ENCODE data around the gene SETBP1.

The SETBP1 gene

GRCh38 chr18:45024357-45025088, 343.8 kb downstream of the SETBP1 start:
- no peak for DNase-seq (ENCODE audit: low read depth in 2 of 2)

GRCh38 chr18:45025089-45025450, 344.4 kb downstream of the SETBP1 start:
- no peak for DNase-seq (ENCODE audit: low read depth in 2 of 2)

GRCh38 chr18:45026162-45026561, 345.5 kb downstream of the SETBP1 start:
- no peak for DNase-seq (ENCODE audit: low read depth in 2 of 2)

GRCh38 chr18:45034179-45034578, 353.5 kb downstream of the SETBP1 start:
- no peak for DNase-seq (ENCODE audit: low read depth in 2 of 2)

GRCh38 chr18:45037618-45038017, 356.9 kb downstream of the SETBP1 start:
- no peak for DNase-seq (ENCODE audit: low read depth in 2 of 2)

- no peak for DNase-seq (ENCODE audit: low read depth in 2 of 2)
Measured at GRCh38 chr18:45039376-45039775, 358.7 kb downstream of the SETBP1 start.

GRCh38 chr18:45040879-45041278, 360.2 kb downstream of the SETBP1 start:
- no peak for DNase-seq (ENCODE audit: low read depth in 2 of 2)

- DNase-seq (ENCODE audit: low read depth in 2 of 2), result no peak
Measured at GRCh38 chr18:45044787-45045186, 364.1 kb downstream of the SETBP1 start.

GRCh38 chr18:45046228-45046627, 365.5 kb downstream of the SETBP1 start:
- DNase-seq (ENCODE audit: low read depth in 2 of 2), result no peak

- no peak for DNase-seq (ENCODE audit: low read depth in 2 of 2)
Measured at GRCh38 chr18:45046961-45047360, 366.3 kb downstream of the SETBP1 start.

- no peak for DNase-seq (ENCODE audit: low read depth in 2 of 2)
Measured at GRCh38 chr18:45049578-45050319, 369.1 kb downstream of the SETBP1 start.

- no peak for DNase-seq (ENCODE audit: low read depth in 2 of 2)
Measured at GRCh38 chr18:45050712-45051601, 370.3 kb downstream of the SETBP1 start.

- no peak for DNase-seq (ENCODE audit: low read depth in 2 of 2)
Measured at GRCh38 chr18:45054636-45055035, 373.9 kb downstream of the SETBP1 start.

GRCh38 chr18:45055811-45056210, 375.1 kb downstream of the SETBP1 start:
- DNase-seq (ENCODE audit: low read depth in 2 of 2), result no peak

GRCh38 chr18:45056926-45057325, 376.2 kb downstream of the SETBP1 start:
- no peak for DNase-seq (ENCODE audit: low read depth in 2 of 2)

- DNase-seq (ENCODE audit: low read depth in 2 of 2), result no peak
Measured at GRCh38 chr18:45057955-45058600, 377.4 kb downstream of the SETBP1 start.

- DNase-seq (ENCODE audit: low read depth in 2 of 2), result no peak
Measured at GRCh38 chr18:45059695-45060094, 379.0 kb downstream of the SETBP1 start.

GRCh38 chr18:45060102-45060501, 379.4 kb downstream of the SETBP1 start:
- DNase-seq (ENCODE audit: low read depth in 2 of 2), result no peak

- DNase-seq (ENCODE audit: low read depth in 2 of 2), result no peak
Measured at GRCh38 chr18:45061359-45061758, 380.7 kb downstream of the SETBP1 start.

- no peak for DNase-seq (ENCODE audit: low read depth in 2 of 2)
Measured at GRCh38 chr18:45063246-45064038, 382.8 kb downstream of the SETBP1 start.

GRCh38 chr18:45066210-45066609, 385.5 kb downstream of the SETBP1 start:
- DNase-seq (ENCODE audit: low read depth in 2 of 2), result no peak

Measured in stimulated activated CD8-positive, alpha-beta memory T cell treated with anti-CD3 and anti-CD28 coated beads, Interleukin-15, amount 100 ng/mL, for 48 hours (primary cell).